ENCODE data around the gene TNFRSF4.

Gene TNFRSF4

GRCh38 chr1:1231400-1232207 is 17.7 kb upstream of the TNFRSF4 start, which contains the start of gene SDF4:
SDF4 (minus strand) TSS chr1:1232001; CDS start chr1:1228772, 3,229 bp downstream.
- no peaks in the 10 kb centered on the region for H3K9me3 Mint-ChIP-seq
- H3K27ac Mint-ChIP-seq: peak within 1 kb of the TSS; percentile 88
- H3K4me3 Mint-ChIP-seq: peak within 1 kb of the TSS; percentile 91
- no peaks in the 10 kb centered on the region for H3K27me3 Mint-ChIP-seq (ENCODE audit: low read depth)
- H3K4me1 Mint-ChIP-seq (ENCODE audit: low read depth): peaks cover 21% of the 10 kb centered on the region
- H3K36me3 Mint-ChIP-seq (ENCODE audit: low read depth): peaks cover 24% of the 10 kb centered on the region

- H3K9me3 Mint-ChIP-seq: no peaks in the 10 kb centered on the region
- H3K4me1 Mint-ChIP-seq (ENCODE audit: low read depth): peaks cover 21% of the 10 kb centered on the region
- H3K27me3 Mint-ChIP-seq (ENCODE audit: low read depth): no peaks in the 10 kb centered on the region
- H3K36me3 Mint-ChIP-seq (ENCODE audit: low read depth): peaks cover 26% of the 10 kb centered on the region
- H3K27ac Mint-ChIP-seq: peak overlapping the region; percentile 88
- H3K4me3 Mint-ChIP-seq: peak overlapping the region; percentile 91
These were observed 16.9 kb upstream of the TNFRSF4 start for GRCh38 chr1:1230656-1231399.

GRCh38 chr1:1229770-1230169 is 15.8 kb upstream of the TNFRSF4 start:
- Mint-ChIP-seq H3K4me3 (peak overlapping the region; percentile 29), H3K27ac (no peak overlapping the region), H3K27me3 (ENCODE audit: low read depth) (no peaks in the 10 kb centered on the region), H3K4me1 (ENCODE audit: low read depth) (peaks cover 21% of the 10 kb centered on the region), H3K36me3 (ENCODE audit: low read depth) (peaks cover 31% of the 10 kb centered on the region), H3K9me3 (no peaks in the 10 kb centered on the region)

- Mint-ChIP-seq H3K4me1 (ENCODE audit: low read depth) (peaks cover 19% of the 10 kb centered on the region), H3K36me3 (ENCODE audit: low read depth) (peaks cover 27% of the 10 kb centered on the region), H3K27me3 (ENCODE audit: low read depth) (no peaks in the 10 kb centered on the region), H3K27ac (no peak overlapping the region), H3K9me3 (no peaks in the 10 kb centered on the region), H3K4me3 (no peak overlapping the region)
These were observed 14.8 kb upstream of the TNFRSF4 start for GRCh38 chr1:1228596-1229321.

- no peak overlapping the region for H3K4me3 Mint-ChIP-seq
- no peak overlapping the region for H3K27ac Mint-ChIP-seq
- H3K36me3 Mint-ChIP-seq (ENCODE audit: low read depth): peaks cover 25% of the 10 kb centered on the region
- no peaks in the 10 kb centered on the region for H3K27me3 Mint-ChIP-seq (ENCODE audit: low read depth)
- no peaks in the 10 kb centered on the region for H3K9me3 Mint-ChIP-seq
- peaks cover 15% of the 10 kb centered on the region for H3K4me1 Mint-ChIP-seq (ENCODE audit: low read depth)
These were observed 14.2 kb upstream of the TNFRSF4 start for GRCh38 chr1:1228187-1228586.

GRCh38 chr1:1227386-1227785 is 13.4 kb upstream of the TNFRSF4 start:
- Mint-ChIP-seq H3K4me3 (no peak overlapping the region), H3K9me3 (no peaks in the 10 kb centered on the region), H3K27me3 (ENCODE audit: low read depth) (no peaks in the 10 kb centered on the region), H3K36me3 (ENCODE audit: low read depth) (peaks cover 33% of the 10 kb centered on the region), H3K27ac (no peak overlapping the region), H3K4me1 (ENCODE audit: low read depth) (peaks cover 15% of the 10 kb centered on the region)

- H3K27me3 Mint-ChIP-seq (ENCODE audit: low read depth): no peaks in the 10 kb centered on the region
- H3K27ac Mint-ChIP-seq: no peak overlapping the region
- H3K4me3 Mint-ChIP-seq: no peak overlapping the region
- H3K4me1 Mint-ChIP-seq (ENCODE audit: low read depth): peaks cover 15% of the 10 kb centered on the region
- H3K9me3 Mint-ChIP-seq: no peaks in the 10 kb centered on the region
- peaks cover 33% of the 10 kb centered on the region for H3K36me3 Mint-ChIP-seq (ENCODE audit: low read depth)
These were observed 12.8 kb upstream of the TNFRSF4 start for GRCh38 chr1:1226566-1227362.

GRCh38 chr1:1225913-1226312 is 12.0 kb upstream of the TNFRSF4 start:
- H3K4me3 Mint-ChIP-seq: no peak overlapping the region
- no peaks in the 10 kb centered on the region for H3K9me3 Mint-ChIP-seq
- H3K27ac Mint-ChIP-seq: no peak overlapping the region
- H3K27me3 Mint-ChIP-seq (ENCODE audit: low read depth): no peaks in the 10 kb centered on the region
- peaks cover 33% of the 10 kb centered on the region for H3K36me3 Mint-ChIP-seq (ENCODE audit: low read depth)
- H3K4me1 Mint-ChIP-seq (ENCODE audit: low read depth): peaks cover 14% of the 10 kb centered on the region

- no peak overlapping the region for H3K4me3 Mint-ChIP-seq
- no peaks in the 10 kb centered on the region for H3K27me3 Mint-ChIP-seq (ENCODE audit: low read depth)
- no peaks in the 10 kb centered on the region for H3K9me3 Mint-ChIP-seq
- H3K36me3 Mint-ChIP-seq (ENCODE audit: low read depth): peaks cover 35% of the 10 kb centered on the region
- H3K27ac Mint-ChIP-seq: no peak overlapping the region
- H3K4me1 Mint-ChIP-seq (ENCODE audit: low read depth): peaks cover 9% of the 10 kb centered on the region
These were observed 11.4 kb upstream of the TNFRSF4 start for GRCh38 chr1:1225238-1225845.

- Mint-ChIP-seq H3K27ac (no peak overlapping the region), H3K9me3 (no peaks in the 10 kb centered on the region), H3K36me3 (ENCODE audit: low read depth) (peaks cover 30% of the 10 kb centered on the region), H3K4me3 (no peak overlapping the region), H3K27me3 (ENCODE audit: low read depth) (no peaks in the 10 kb centered on the region), H3K4me1 (ENCODE audit: low read depth) (peaks cover 4% of the 10 kb centered on the region)
These were observed 9.9 kb upstream of the TNFRSF4 start for GRCh38 chr1:1223891-1224290.

- Mint-ChIP-seq H3K27me3 (ENCODE audit: low read depth) (no peaks in the 10 kb centered on the region), H3K4me3 (no peak overlapping the region), H3K4me1 (ENCODE audit: low read depth) (peaks cover 4% of the 10 kb centered on the region), H3K9me3 (no peaks in the 10 kb centered on the region), H3K27ac (no peak overlapping the region), H3K36me3 (ENCODE audit: low read depth) (peaks cover 31% of the 10 kb centered on the region)
These were observed 9.4 kb upstream of the TNFRSF4 start for GRCh38 chr1:1223321-1223720.

GRCh38 chr1:1222575-1223225 is 8.7 kb upstream of the TNFRSF4 start:
- Mint-ChIP-seq H3K27ac (no peak overlapping the region), H3K4me1 (ENCODE audit: low read depth) (peaks cover 4% of the 10 kb centered on the region), H3K9me3 (no peaks in the 10 kb centered on the region), H3K36me3 (ENCODE audit: low read depth) (peaks cover 37% of the 10 kb centered on the region), H3K4me3 (no peak overlapping the region), H3K27me3 (ENCODE audit: low read depth) (no peaks in the 10 kb centered on the region)

- Mint-ChIP-seq H3K9me3 (no peaks in the 10 kb centered on the region), H3K4me1 (ENCODE audit: low read depth) (peaks cover 6% of the 10 kb centered on the region), H3K36me3 (ENCODE audit: low read depth) (peaks cover 37% of the 10 kb centered on the region), H3K4me3 (no peak overlapping the region), H3K27ac (no peak overlapping the region), H3K27me3 (ENCODE audit: low read depth) (no peaks in the 10 kb centered on the region)
These were observed 8.1 kb upstream of the TNFRSF4 start for GRCh38 chr1:1221887-1222574.

All from T-helper 1 cell treated with Interleukin-12 subunit alpha and Interleukin-12 subunit beta and Interleukin-4 antibody, amounts not matched to agents 30 μg/mL and 1 μg/mL, for 36 hours (primary cell).